HEK293 (cell line): ENCODE measurements around the gene MARK2.

Source experiments
- PBX3 ChIP-seq: sonication (generic); formaldehyde crosslinking; IDR thresholded peaks from 2 replicates; pipeline ENCODE4 v1.8.1; 2022; ENCODE audit warnings: mild to moderate bottlenecking, moderate library complexity, missing genetic modification reagents
- ZNF341 ChIP-seq: fragments of 450-650 bp; formaldehyde crosslinking; IDR thresholded peaks from 2 replicates; pipeline ENCODE4; 2016; ENCODE audit warnings: low read depth, missing biosample characterization, missing genetic modification characterization

GRCh38 chr11:63909591-63910506, 70.9 kb downstream of the MARK2 start:
- TF ChIP-seq ZNF341 (tag by site-specific recombination) (no peak; the same call in 1 of the 2 replicates), PBX3 (CRISPR knock-in tag) (no peak)
